Mammary epithelial cell (primary cell): ENCODE data around the gene BNIP2.

Source experiments
- EZH2 ChIP-seq: IDR thresholded peaks from 2 replicates; pipeline ENCODE4 v1.6.1; 2012; ENCODE audit warnings: low read length, inconsistent platforms, borderline replicate concordance
- TF ChIP-seq, protein P1 (sequence below), 2 donors: IDR thresholded peaks in 1 of 2; conservative IDR thresholded peaks in 1 of 2; 2 replicates each; pipeline ENCODE4 v1.5.1; 2011 to 2012; ENCODE audit warnings: inconsistent platforms in 2 of 2, low read length in 2 of 2, mild to moderate bottlenecking in 2 of 2, control low read depth in 1 of 2, low read depth in 1 of 2; ENCODE audit not compliant: insufficient read depth in 1 of 2; ENCODE audit errors: extremely low read depth in 1 of 2

DNA sequence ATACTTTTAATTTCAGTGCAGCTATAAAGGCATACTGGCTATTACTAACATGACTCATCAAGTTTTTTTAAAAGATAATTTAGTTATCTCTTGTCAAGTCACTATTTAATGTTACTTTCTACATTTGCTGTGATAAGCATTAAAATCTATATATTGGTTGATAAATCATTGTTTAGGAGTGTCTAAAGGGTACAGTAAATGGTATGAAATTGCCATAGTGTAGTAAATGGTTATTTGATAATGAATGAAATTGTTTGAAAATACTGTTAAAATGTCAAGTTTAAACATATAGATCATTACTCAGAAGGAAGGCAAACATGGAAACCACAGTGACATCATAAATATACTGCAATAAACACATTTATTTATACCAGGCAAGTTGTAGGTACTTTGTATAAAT is 13.2 kb upstream of the BNIP2 start:
- TF ChIP-seq EZH2, result no peak
- TF ChIP-seq, protein P1, sequence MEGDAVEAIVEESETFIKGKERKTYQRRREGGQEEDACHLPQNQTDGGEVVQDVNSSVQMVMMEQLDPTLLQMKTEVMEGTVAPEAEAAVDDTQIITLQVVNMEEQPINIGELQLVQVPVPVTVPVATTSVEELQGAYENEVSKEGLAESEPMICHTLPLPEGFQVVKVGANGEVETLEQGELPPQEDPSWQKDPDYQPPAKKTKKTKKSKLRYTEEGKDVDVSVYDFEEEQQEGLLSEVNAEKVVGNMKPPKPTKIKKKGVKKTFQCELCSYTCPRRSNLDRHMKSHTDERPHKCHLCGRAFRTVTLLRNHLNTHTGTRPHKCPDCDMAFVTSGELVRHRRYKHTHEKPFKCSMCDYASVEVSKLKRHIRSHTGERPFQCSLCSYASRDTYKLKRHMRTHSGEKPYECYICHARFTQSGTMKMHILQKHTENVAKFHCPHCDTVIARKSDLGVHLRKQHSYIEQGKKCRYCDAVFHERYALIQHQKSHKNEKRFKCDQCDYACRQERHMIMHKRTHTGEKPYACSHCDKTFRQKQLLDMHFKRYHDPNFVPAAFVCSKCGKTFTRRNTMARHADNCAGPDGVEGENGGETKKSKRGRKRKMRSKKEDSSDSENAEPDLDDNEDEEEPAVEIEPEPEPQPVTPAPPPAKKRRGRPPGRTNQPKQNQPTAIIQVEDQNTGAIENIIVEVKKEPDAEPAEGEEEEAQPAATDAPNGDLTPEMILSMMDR (conservative IDR thresholded peaks at IDR 0.05 in 1 of 2, IDR thresholded peaks at IDR 0.05 in 1 of 2; ENCODE audit: extremely low read depth in 1 of 2, insufficient read depth in 1 of 2, low read depth in 1 of 2, low read length in 2 of 2), result no peak
